HepG2 (cell line): ENCODE measurements around the gene GSKIP. TPM values are rescaled to one million over a fixed set of nuclear protein-coding genes. Genes with fewer than 3 reads are reported as not detected.

ENCODE experiments used
- BATF2 ChIP-seq: sonication (generic); formaldehyde crosslinking; IDR thresholded peaks from 2 replicates; pipeline ENCODE4 v1.8.0; 2022; ENCODE audit warnings: mild to moderate bottlenecking, missing genetic modification reagents, moderate library complexity
- E2F1 ChIP-seq: sonication (generic); formaldehyde crosslinking; IDR thresholded peaks from 2 replicates; pipeline ENCODE4 v1.5.0; 2020; ENCODE audit warnings: missing genetic modification reagents
- E2F2 ChIP-seq: sonication (generic); formaldehyde crosslinking; IDR thresholded peaks from 2 replicates; pipeline ENCODE4 v1.4.0; 2020; ENCODE audit warnings: missing genetic modification reagents, borderline replicate concordance
- POLR2AphosphoS5 ChIP-seq: IDR thresholded peaks from 2 replicates; pipeline ENCODE4 v1.6.1; 2012; ENCODE audit warnings: low read depth, low read length
- PRDM10 ChIP-seq: sonication (generic); formaldehyde crosslinking; IDR thresholded peaks from 2 replicates; pipeline ENCODE4 v1.4.0; 2020; ENCODE audit warnings: low read depth, missing genetic modification reagents
- RBFOX2 ChIP-seq: fragments of 200-400 bp; formaldehyde crosslinking; IDR thresholded peaks from 2 replicates; pipeline ENCODE4 v1.6.1; 2017; ENCODE audit warnings: low read depth, mild to moderate bottlenecking, low read length
- SP140L ChIP-seq: sonication (generic); formaldehyde crosslinking; IDR thresholded peaks from 2 replicates; pipeline ENCODE4 v1.4.0; 2020; ENCODE audit warnings: missing genetic modification reagents, borderline replicate concordance
- ZNF329 ChIP-seq: sonication (generic); formaldehyde crosslinking; IDR thresholded peaks from 2 replicates; pipeline ENCODE4 v1.9.0; 2021; ENCODE audit warnings: low read depth, mild to moderate bottlenecking, missing genetic modification reagents
- ZNF577 ChIP-seq: sonication (generic); formaldehyde crosslinking; IDR thresholded peaks from 2 replicates; pipeline ENCODE4 v1.4.0; 2020; ENCODE audit warnings: mild to moderate bottlenecking, low read depth, missing genetic modification reagents, borderline replicate concordance
- ZNF670 ChIP-seq: sonication (generic); formaldehyde crosslinking; IDR thresholded peaks from 2 replicates; pipeline ENCODE4 v1.8.0; 2022; ENCODE audit warnings: mild to moderate bottlenecking, missing genetic modification reagents, borderline replicate concordance
- ZNF879 ChIP-seq: sonication (generic); formaldehyde crosslinking; IDR thresholded peaks from 2 replicates; pipeline ENCODE4 v1.8.1; 2023; ENCODE audit warnings: missing genetic modification reagents
- polyA plus RNA-seq, 8 experiments: library from polyadenylated mRNA; depleted of rRNA in 3 of 8; stranded (reverse) in 7 of 8; unstranded in 1 of 8; fragments of >200 nt; fragmentation: Illumina TruSeq in 4 of 8; extraction: Trizol in 4 of 8; gene quantifications; 2 replicates each; pipeline versions ENCODE4 v1.2.1 to v1.2.3, GENCODE V29; 2011 to 2016; ENCODE audit warnings: low read depth in 4 of 8, missing spikeins in 1 of 8, mixed read lengths in 1 of 8; ENCODE audit not compliant: insufficient read depth in 1 of 8
- total RNA-seq, 5 experiments: library from RNA; depleted of rRNA; stranded (reverse); fragments of >200 nt; fragmentation: Illumina TruSeq; extraction: Trizol; gene quantifications; 2 replicates each; pipeline ENCODE4 v1.2.3, GENCODE V29; 2016; ENCODE audit warnings: low read depth in 1 of 5

The GSKIP gene
- total and polyA plus RNA-seq, 2 of the 13 experiments (the other 11 are each of a cell fraction or from before 2014, with no cell fraction given): 12.5 to 27.3 TPM

- TF ChIP-seq BATF2 (CRISPR knock-in tag) (no peak), ZNF329 (CRISPR knock-in tag) (no peak), ZNF577 (CRISPR knock-in tag) (no peak), RBFOX2 (peak; percentile 83), PRDM10 (CRISPR knock-in tag) (no peak), E2F1 (no peak), ZNF879 (CRISPR knock-in tag) (no peak), E2F2 (CRISPR knock-in tag) (no peak), ZNF670 (no peak), POLR2AphosphoS5 (peak; percentile 56), SP140L (no peak)
Measured at GRCh38 chr14:96362965-96363750, at the start of gene GSKIP, which contains the start of gene ATG2B (continued).
